ENCODE measurements around the gene NPDC1.

The NPDC1 gene

GRCh38 chr9:137014166-137014565 is 31.8 kb downstream of the NPDC1 start:
- H3K9ac ChIP-seq (ENCODE audit: low read length) = no peak overlapping the region
- H3K79me2 ChIP-seq (ENCODE audit: insufficient read depth, low read length) = no peaks in the 10 kb centered on the region
- H4K20me1 ChIP-seq (ENCODE audit: insufficient read depth, low read length) = no peaks in the 10 kb centered on the region
- H3K9me3 ChIP-seq (ENCODE audit: low read length) = no peaks in the 10 kb centered on the region
- H3K4me3 ChIP-seq (ENCODE audit: low read depth, low read length, poor library complexity, severe bottlenecking) = no peak overlapping the region
- peaks cover 3% of the 10 kb centered on the region; the same call in 1 of the 2 replicates for H3K27me3 ChIP-seq (ENCODE audit: insufficient read depth, low read length)
- H3F3A ChIP-seq (ENCODE audit: insufficient read depth, low read length) = no peaks in the 10 kb centered on the region
- no peaks in the 10 kb centered on the region for H3K9me2 ChIP-seq (ENCODE audit: low read depth, low read length)
- H3K36me3 ChIP-seq (ENCODE audit: insufficient read depth, low read length) = no peaks in the 10 kb centered on the region
- H3K4me2 ChIP-seq (ENCODE audit: low read length) = no peak overlapping the region
- H3K27ac ChIP-seq (ENCODE audit: low read depth, low read length, poor library complexity, severe bottlenecking) = no peak overlapping the region
- H3K4me1 ChIP-seq (ENCODE audit: insufficient read depth, low read length, severe bottlenecking) = no peaks in the 10 kb centered on the region
- TF ChIP-seq CTCF (IDR thresholded peaks at IDR 0.05; ENCODE audit: low read length) (no peak), EZH2 (IDR thresholded peaks at IDR 0.05; ENCODE audit: borderline replicate concordance, low read length) (no peak)
- H2AFZ ChIP-seq (ENCODE audit: low read length) = no peak overlapping the region

- Histone ChIP-seq H4K20me1 (ENCODE audit: insufficient read depth, low read length) (no peaks in the 10 kb centered on the region), H3K9ac (ENCODE audit: low read length) (no peak overlapping the region), H3K27me3 (ENCODE audit: insufficient read depth, low read length) (peaks cover 3% of the 10 kb centered on the region; the same call in 1 of the 2 replicates), H2AFZ (ENCODE audit: low read length) (no peak overlapping the region), H3K79me2 (ENCODE audit: insufficient read depth, low read length) (no peaks in the 10 kb centered on the region), H3K9me3 (ENCODE audit: low read length) (no peaks in the 10 kb centered on the region), H3K27ac (ENCODE audit: low read depth, low read length, poor library complexity, severe bottlenecking) (no peak overlapping the region), H3K4me1 (ENCODE audit: insufficient read depth, low read length, severe bottlenecking) (no peaks in the 10 kb centered on the region), H3K9me2 (ENCODE audit: low read depth, low read length) (no peaks in the 10 kb centered on the region), H3K4me3 (ENCODE audit: low read depth, low read length, poor library complexity, severe bottlenecking) (no peak overlapping the region), H3K36me3 (ENCODE audit: insufficient read depth, low read length) (no peaks in the 10 kb centered on the region), H3K4me2 (ENCODE audit: low read length) (no peak overlapping the region), H3F3A (ENCODE audit: insufficient read depth, low read length) (no peaks in the 10 kb centered on the region)
- TF ChIP-seq EZH2 (IDR thresholded peaks at IDR 0.05; ENCODE audit: borderline replicate concordance, low read length) (no peak), CTCF (IDR thresholded peaks at IDR 0.05; ENCODE audit: low read length) (no peak)
These were observed 32.4 kb downstream of the NPDC1 start for GRCh38 chr9:137013571-137013940.

- Histone ChIP-seq H4K20me1 (ENCODE audit: insufficient read depth, low read length) (no peaks in the 10 kb centered on the region), H3K27me3 (ENCODE audit: insufficient read depth, low read length) (peaks cover 3% of the 10 kb centered on the region; the same call in 1 of the 2 replicates), H3K4me3 (ENCODE audit: low read depth, low read length, poor library complexity, severe bottlenecking) (no peak overlapping the region), H3K36me3 (ENCODE audit: insufficient read depth, low read length) (no peaks in the 10 kb centered on the region), H3K9me3 (ENCODE audit: low read length) (no peaks in the 10 kb centered on the region), H3K4me1 (ENCODE audit: insufficient read depth, low read length, severe bottlenecking) (no peaks in the 10 kb centered on the region), H3F3A (ENCODE audit: insufficient read depth, low read length) (no peaks in the 10 kb centered on the region), H3K27ac (ENCODE audit: low read depth, low read length, poor library complexity, severe bottlenecking) (no peak overlapping the region), H3K9me2 (ENCODE audit: low read depth, low read length) (no peaks in the 10 kb centered on the region), H2AFZ (ENCODE audit: low read length) (no peak overlapping the region), H3K4me2 (ENCODE audit: low read length) (no peak overlapping the region), H3K9ac (ENCODE audit: low read length) (no peak overlapping the region), H3K79me2 (ENCODE audit: insufficient read depth, low read length) (no peaks in the 10 kb centered on the region)
- TF ChIP-seq EZH2 (IDR thresholded peaks at IDR 0.05; ENCODE audit: borderline replicate concordance, low read length) = no peak
- TF ChIP-seq CTCF (IDR thresholded peaks at IDR 0.05; ENCODE audit: low read length) = no peak
These were observed 33.0 kb downstream of the NPDC1 start for GRCh38 chr9:137012694-137013570.

Data from OCI-LY1 (cell line).